NK-92 (cell line): ENCODE data around the gene KIF26B.

ENCODE experiments used
- DNase-seq: peaks from one replicate; lab custom pipeline; 2025; ENCODE audit not compliant: unreplicated experiment; lab: John Stamatoyannopoulos, UW

Gene KIF26B

DNA sequence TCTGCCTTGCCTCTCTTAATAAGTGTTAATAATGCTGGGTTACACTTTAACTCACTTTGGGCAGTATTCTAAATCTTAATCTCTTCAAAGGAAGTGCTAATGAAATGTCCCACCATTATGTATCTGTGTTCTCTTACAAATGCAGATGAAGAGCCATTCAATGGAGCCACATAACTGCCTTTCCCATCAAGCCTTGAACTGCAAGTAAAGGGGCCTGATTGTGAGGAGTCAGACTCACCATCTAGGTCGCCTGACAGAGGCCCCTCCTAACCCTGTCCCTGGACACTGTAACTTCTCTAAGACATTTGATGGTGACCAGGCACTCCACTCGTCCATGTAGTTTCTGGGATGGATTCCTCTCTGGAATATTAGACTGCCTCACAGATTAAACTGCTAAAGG, 329.4 kb downstream of the KIF26B start:
- no peak for DNase-seq

GRCh38 chr1:245485996-245486395, 331.2 kb downstream of the KIF26B start:
- DNase-seq: no peak

GRCh38 chr1:245486775-245487470, 332.1 kb downstream of the KIF26B start:
- DNase-seq: no peak

DNA sequence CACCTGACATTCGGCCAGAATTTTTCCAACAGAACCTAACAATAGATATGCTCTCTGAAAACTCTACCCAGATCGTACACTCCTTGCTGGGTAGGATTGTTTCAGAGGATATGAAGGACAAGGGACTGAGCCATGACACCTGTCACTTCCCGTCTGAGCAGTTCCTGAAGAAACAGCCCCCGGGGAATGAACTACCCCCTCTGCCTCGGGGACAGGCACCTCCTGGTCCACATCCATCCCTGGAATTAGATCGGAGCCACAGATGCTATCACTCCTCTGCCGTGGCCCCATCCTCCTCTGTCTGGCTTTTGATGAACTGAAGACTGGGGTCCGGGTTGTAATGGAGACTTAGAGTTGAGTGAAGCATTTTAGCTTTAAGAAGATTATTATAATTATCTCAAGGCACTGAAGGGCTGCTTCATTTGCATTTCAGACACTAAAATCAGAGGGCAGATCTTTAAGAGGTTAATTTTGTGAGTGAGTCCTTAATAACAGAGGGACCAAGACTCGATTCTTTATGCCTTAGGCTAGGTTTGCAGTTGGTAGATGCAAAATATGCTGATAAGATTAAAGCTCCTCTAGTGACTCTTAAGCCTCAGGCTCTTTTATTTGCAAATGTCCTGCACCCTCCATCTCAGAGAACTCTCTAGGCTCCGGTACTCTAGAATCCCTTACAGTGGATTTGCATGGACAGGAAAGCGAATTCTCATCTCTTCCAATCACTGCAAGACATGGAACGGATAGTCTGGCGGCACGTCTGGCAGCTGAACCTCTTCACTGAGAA, 333.8 kb downstream of the KIF26B start:
- DNase-seq: no peak

DNA sequence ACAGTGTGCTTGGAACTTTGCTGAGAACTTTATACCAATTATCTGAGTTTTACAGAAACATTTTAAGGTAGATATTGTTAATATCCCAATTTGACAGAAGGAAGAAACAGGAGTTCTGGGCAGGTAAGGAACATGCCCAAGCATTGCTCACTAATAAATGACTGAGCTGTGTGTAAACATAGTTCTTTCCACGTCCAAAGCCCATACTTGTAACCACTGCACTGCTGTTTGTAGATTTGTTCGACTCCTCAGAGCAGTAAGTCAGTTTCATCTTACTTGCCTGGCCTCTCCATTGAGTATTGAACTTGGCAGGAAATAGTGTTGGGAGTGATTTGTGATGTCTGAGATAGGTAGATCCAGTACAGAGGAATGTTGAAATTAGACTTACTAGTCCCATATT, 335.1 kb downstream of the KIF26B start:
- DNase-seq: no peak

GRCh38 chr1:245493029-245493428, 338.2 kb downstream of the KIF26B start:
- no peak for DNase-seq

GRCh38 chr1:245495681-245496080, 340.9 kb downstream of the KIF26B start:
- no peak for DNase-seq

DNA sequence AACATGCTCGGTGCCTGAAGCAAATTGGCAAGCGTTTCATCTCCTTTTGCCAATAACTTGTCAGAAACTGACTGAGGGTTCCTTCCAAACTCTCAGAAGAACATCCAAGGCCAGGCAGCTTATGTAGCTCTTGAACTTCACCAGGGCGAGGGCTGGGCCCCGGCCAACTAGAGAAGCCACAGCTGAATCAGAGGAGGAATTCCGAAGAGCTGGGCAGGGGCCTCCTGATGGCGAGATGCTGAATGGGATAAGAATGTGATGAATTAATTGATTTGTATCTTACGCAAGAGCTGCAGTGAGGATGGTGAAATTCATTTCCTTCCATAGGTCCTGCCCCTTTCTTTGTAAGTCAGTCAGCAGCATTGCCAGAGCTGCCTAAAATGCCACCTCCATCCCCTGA, 345.8 kb downstream of the KIF26B start:
- DNase-seq: no peak

DNA sequence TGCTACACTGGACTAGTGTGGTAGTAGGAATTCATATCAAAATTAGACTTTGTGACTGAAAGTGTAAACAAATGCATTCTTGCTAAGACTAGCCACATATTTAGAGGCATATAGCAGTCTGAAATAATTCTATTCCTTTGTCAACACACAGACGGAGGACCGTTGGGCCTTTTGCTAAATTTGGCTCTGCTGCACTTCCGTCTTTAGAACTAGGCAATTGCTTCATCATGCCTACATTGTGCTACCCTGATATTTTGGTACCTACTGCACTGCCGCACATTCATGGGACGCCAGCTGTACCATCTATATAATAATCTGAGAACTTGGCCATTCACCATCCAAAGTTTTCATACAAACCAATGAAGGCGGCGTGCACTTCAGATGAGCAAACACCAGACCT, 346.8 kb downstream of the KIF26B start:
- DNase-seq: no peak

- DNase-seq: no peak
Observed at GRCh38 chr1:245503548-245503947, 348.8 kb downstream of the KIF26B start.

GRCh38 chr1:245510144-245510543, 355.4 kb downstream of the KIF26B start:
- no peak for DNase-seq

DNA sequence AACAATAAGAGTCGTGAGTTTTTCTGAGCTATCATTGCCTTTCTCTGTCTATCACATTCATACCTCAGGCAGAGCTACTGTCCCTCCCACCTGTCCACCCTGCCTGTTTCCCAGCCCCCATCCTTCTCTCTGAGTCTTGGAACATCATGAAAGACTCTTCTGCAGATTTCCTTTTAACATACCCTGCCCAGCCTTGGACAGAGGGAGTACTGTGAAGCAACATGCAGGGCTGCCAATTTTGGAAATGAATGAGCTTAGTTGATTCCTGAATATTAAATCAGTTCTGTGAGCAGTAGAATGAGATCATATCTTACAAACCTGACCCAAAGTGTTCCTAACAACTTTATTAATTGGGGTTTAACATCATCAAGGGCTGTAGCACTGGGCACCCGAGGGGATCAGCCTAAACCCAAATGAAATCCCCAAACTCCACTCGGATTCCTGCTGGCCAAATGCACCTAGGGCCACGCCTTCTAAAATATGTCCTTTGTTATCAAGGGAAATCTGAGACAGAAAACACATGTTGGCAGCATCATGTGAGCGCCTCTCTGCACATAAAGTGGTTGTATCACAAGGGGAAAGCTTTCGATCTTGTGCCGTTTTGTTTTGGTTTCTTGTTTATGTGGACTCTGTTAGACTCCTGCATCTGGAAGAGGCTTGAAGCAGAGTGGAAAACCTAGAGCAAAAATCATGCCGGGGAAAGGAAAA, 357.6 kb downstream of the KIF26B start:
- DNase-seq: no peak

- no peak for DNase-seq
Observed at GRCh38 chr1:245512980-245513578, 358.3 kb downstream of the KIF26B start.

DNA sequence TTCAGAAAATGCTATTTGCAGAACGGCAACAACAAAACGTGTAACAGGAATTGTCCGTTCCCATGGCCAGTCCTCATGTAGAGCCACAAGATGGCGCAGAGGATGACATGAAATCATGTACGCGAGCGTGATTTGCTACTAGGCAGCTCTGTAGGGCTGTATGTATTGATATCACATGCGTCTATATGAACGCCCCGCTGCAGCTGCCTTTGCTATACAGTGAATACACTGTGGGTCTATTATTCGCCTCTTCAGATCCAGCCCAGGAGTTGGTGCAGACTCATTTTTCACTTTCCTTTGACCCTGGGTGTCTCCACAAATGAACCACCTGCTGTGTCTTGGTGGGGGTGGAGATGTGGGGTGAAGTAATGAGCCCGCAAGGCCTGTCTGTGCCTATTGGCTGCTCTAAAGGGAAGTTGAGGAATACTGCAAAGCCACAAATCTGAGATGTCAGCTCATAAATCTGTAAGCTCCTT, 361.5 kb downstream of the KIF26B start:
- no peak for DNase-seq

DNA sequence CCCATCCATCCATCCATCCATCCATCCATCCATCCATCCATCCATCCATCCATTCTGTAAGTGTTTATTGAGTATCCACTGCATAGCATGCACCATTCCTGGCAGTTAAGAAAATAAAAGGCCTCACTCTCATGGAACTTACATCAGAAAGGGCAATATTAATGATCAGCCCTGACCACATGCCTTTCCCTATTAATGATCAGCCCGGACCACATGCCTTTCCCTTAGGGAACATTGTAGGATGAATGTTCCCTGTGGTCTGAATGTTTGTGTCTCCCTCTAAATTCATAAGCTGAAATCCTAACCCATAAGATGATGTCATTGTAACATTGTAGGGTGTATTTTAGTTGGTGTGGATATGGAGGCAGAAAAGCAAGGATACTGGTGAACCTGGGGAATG, 365.8 kb downstream of the KIF26B start:
- DNase-seq: no peak

DNA sequence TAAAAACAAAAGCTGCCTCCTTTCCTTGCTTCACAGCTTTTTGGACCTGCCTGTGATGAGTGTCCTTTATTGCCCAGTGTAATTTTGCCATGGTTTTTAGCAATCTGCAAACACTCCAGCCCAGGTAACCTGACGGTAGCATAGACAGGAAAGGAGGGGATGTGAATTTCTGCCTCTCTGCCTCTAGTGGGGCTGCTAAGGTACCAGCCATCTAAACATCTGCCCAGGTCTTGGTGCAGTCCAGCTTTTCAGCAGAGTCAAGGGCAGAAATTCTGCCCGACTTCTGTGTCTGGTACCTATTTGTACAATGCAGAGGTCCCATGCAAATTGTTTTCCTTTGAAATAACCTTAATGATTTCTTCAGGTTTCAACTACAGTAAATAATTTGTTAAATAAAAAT, 371.4 kb downstream of the KIF26B start:
- DNase-seq: no peak

DNA sequence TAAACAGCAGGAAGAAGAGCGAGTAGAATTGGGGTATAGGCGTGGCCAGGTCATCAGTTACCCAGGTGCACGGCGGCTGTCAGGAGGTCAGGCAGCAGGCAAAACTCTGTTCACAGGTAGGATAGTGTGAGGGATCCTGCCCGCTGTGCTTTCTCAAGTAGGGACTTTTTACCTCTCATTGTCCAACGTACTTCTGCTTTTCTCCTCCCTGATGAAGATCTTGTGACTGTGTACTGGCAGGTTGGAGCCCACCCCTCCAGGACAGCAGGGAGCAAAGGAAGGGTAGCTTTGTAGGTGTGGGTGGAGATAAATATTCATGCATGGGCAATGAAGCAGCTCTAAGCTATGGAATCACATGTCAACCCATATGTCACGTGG, 373.5 kb downstream of the KIF26B start:
- DNase-seq: no peak

DNA sequence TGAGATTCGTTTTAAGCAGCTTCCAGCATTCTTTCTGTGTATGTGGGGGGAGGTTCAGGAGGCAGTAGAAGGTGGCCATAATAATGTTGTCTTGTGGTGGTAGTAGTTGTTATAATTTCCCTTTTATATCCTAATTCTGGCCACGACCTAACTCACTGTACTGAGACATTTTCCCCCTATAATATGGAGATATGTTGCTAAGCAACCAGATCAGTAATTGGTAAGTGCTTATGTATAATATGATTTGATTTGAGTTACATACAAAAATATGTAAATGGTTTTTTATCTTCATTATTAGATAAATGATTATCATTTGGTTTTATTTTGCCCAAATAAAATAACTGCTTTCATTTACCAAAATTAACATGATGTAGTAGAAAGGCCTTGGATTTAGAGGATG, 376.2 kb downstream of the KIF26B start:
- DNase-seq: no peak

DNA sequence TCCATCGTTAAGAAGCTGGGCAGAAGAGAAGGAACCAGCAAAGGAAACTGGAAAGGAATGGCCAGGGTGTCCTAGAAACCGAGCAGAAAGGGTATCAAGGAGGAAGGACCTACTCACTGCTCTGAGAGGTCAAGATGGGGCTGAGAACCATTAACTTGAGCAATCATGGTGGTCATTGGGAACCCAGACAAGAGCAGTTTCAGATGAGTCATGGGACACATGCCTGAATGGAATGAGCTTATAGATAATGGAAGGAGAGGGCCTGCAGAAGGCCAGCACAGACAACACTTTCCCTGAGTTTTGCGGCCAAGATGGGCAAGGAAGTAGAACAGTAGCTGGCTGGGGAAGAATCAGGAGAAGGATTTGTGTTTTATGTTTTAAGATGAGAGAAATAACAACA, 383.2 kb downstream of the KIF26B start:
- no peak for DNase-seq

DNA sequence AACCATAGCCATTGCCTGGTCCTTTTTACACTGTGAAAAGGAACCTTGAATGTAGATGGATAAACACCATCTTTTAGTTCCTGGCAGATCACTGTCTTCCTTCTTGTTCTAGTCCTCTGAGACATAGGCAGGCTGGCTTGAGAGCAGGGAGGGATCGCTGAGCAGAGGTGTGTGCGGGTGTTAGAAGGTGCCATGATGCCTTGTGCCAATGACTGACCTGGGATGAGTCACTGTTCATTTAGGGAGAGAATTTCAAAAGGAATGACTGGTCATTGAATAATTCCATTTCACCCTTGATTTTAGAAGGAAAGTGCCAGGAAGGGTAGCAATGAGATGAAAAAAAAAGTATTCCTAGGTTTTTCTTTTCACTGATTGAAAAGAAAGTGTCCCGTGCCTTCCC, 383.9 kb downstream of the KIF26B start:
- no peak for DNase-seq

DNA sequence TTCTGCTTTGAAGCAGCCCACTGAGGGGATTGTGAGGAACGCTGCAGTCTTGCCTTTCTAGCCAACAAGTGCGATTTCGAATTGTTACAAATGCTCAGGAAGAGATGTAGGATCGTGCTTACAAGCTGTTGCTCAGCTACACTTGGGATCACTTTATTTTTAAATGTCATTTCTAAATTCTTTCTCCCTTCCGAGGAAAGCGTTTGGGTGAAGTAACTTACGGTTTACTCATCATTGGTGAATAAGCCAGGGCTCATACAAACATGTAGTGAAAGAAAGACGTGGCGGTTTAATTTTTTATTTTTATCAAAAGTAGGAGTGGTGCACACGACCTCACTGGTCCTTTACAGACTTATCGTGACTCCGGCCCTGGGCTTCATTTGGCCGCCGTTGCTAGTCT, 386.6 kb downstream of the KIF26B start:
- DNase-seq: no peak

DNA sequence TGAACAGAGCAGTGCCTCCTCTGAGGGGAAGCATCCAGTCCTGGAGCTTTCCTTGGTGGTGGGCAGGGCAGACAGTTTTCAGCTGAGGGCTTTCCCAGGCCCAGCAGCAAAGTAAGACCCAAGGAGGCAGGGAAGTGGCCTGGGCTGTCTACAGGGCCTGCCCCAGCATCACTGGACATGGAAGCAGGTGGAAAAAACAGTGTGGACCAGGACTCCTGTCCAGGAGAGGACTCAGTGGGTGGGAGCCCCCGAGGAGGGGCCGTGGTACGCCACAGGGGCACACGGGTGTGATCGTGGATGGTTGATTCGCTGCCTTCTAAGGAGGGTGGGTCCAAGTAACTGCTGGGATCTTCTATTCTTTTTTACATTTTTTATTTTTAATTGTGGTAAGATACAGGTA, 387.6 kb downstream of the KIF26B start:
- no peak for DNase-seq
